ENCODE results near the gene CLCN5.
A peak's percentile ranks its signal among the peaks of the same experiment; 100 is the strongest.

CLCN5 gene

DNA sequence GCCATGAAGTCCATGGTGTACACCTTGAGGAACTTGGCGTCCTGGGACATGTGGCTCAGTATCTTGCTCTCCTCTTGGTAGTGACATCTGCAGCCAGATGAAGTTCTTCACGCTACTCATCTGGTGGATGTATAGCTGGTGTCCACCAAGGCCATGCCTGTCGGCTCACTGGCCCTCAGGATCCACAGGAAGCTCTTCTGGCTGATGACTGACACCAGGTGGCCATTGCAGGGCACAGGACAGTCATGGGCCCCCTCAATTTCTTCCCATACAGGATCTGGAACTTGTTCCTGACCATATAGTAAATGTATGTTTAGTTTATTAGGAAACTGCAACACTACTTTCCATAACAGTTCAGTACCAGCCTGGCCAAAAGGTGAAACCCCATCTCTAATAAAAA is 10.3 kb upstream of the CLCN5 start:
- H3K4me3 ChIP-seq (replicated peaks; ENCODE audit: low read depth, low read length): no peak overlapping the region
- DNase-seq (ENCODE audit: low read depth): no peak
- TF ChIP-seq, protein P1, sequence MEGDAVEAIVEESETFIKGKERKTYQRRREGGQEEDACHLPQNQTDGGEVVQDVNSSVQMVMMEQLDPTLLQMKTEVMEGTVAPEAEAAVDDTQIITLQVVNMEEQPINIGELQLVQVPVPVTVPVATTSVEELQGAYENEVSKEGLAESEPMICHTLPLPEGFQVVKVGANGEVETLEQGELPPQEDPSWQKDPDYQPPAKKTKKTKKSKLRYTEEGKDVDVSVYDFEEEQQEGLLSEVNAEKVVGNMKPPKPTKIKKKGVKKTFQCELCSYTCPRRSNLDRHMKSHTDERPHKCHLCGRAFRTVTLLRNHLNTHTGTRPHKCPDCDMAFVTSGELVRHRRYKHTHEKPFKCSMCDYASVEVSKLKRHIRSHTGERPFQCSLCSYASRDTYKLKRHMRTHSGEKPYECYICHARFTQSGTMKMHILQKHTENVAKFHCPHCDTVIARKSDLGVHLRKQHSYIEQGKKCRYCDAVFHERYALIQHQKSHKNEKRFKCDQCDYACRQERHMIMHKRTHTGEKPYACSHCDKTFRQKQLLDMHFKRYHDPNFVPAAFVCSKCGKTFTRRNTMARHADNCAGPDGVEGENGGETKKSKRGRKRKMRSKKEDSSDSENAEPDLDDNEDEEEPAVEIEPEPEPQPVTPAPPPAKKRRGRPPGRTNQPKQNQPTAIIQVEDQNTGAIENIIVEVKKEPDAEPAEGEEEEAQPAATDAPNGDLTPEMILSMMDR (IDR thresholded peaks at IDR 0.05; ENCODE audit: low read length, missing control alignments): no peak

DNA sequence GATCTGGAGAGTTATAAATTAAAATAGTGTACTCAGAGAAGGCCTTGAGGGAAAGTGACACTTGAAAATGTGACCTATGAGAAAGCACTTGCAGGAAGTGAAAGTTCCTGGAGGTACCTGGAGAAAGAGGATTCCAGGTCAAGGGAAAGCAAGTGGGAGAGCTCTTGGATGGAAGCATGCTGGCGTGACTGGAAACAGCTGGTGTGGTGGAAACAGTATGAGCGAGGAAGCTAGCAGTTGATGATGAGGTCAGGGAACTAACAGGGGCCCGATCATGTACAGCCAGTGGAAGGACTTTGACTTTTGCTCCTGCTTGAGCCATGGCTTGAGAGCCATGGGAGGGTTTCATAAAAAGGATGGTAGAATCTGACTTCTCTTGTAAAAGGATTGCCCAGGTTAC is 9.5 kb upstream of the CLCN5 start:
- DNase-seq (ENCODE audit: low read depth): no peak
- TF ChIP-seq, protein P1 (IDR thresholded peaks at IDR 0.05; ENCODE audit: low read length, missing control alignments): no peak
- no peak overlapping the region for H3K4me3 ChIP-seq (replicated peaks; ENCODE audit: low read depth, low read length)

DNA sequence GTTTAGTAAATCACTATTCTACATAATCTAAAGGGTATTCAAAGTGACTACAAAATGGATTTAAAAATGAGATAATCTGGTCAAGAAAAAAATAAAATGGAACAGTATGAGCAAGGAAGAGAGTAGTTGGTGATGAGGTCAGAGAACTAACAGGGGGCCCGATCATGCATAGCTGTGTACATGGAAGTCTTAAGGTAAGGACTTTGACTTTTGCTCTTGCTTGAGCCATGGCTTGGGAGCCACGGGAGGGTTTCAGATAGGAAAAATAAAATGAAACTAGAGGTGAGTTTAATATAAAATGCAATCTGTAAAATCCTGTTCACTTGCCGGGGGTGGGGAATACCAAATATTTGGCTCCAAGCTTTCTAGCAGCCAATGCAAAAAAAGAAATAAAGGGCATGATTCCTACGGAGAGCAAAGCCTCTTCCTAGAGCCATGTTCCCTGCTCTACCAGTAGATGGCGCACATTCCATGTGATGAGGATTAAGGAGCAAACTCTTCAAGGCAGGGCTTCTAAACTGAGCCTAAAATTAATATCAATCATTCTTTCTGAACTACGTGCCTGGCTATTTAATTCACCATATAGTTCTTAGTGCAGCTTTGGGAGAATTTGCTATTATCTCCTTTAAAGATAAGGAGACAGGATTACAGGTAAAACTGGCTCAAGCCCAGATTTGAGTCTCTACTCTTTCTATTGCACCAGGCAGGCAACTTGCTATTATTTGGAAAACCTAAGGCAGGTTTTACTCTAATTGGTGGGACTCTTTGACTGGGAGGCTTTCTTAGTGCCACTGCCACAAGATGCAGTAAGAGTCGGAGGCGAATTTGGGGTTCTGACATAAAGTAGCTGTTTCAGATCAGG is 6.8 kb upstream of the CLCN5 start:
- H3K4me3 ChIP-seq (replicated peaks; ENCODE audit: low read depth, low read length): no peak overlapping the region
- TF ChIP-seq, protein P1 (IDR thresholded peaks at IDR 0.05; ENCODE audit: low read length, missing control alignments): peak; percentile 82
- peak; percentile 73 for DNase-seq (ENCODE audit: low read depth)

DNA sequence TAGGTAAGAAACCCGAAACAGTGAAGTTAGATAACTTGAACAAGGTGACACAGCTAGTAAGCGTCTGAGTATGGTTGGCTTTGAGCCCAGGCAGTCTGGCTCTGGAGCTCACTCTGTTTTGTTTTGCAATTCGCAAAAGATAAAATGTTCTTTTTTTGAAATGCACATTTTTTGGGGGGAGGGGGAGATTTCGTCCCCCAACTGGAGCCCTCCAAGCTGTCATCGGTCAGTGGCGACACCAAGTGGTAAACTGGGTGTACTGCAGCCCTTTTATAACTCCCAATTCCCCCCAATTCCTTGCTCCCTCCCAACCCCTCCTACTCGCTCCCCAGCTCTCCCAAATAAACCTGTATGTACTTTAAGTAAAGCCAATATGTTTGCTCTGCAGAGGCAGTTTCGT is 2.8 kb upstream of the CLCN5 start:
- peak; percentile 89 for DNase-seq (ENCODE audit: low read depth)
- TF ChIP-seq, protein P1 (IDR thresholded peaks at IDR 0.05; ENCODE audit: low read length, missing control alignments): peak; percentile 74
- H3K4me3 ChIP-seq (replicated peaks; ENCODE audit: low read depth, low read length): no peak overlapping the region

DNA sequence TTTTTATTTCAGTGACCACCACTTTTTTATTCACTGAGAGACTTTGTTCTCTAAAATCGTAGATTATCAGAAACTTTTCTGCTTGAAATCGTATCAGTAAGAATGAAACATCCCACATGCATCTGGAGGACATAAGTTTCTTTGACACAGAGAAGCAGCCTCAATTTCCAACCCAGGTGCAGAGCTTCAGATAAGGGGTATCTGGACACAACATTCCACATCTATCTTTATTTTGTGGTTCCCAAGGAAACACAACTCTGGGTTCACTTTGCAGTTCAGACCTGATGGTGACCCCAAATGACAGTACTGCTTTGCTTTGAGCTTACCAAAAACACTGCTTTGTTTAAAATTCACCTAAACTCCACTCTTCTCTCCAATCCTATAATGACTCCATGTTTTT is 1.3 kb upstream of the CLCN5 start:
- TF ChIP-seq, protein P1 (IDR thresholded peaks at IDR 0.05; ENCODE audit: low read length, missing control alignments): no peak
- no peak overlapping the region for H3K4me3 ChIP-seq (replicated peaks; ENCODE audit: low read depth, low read length)
- no peak for DNase-seq (ENCODE audit: low read depth)

DNA sequence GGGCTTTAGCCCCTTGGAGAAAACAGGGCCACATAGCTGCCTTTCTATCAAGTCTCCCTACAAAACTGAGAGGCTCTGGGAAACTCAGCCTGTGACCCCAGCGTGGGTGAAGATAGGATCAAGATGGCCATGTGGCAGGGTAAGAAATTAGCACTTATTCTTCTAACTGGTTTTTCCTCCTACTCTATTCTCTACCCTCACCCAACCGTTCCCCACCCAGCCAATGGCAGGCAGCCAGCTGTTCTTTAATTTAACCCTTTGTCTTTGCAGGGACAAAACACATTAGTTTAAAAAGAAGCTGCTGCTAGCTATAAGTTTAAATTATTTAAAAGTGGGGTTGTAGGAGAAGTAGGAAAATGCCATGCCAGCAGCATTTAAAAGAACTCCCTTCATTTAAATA is 2.8 kb downstream of the CLCN5 start:
- H3K4me3 ChIP-seq (replicated peaks; ENCODE audit: low read depth, low read length): no peak overlapping the region
- TF ChIP-seq, protein P1 (IDR thresholded peaks at IDR 0.05; ENCODE audit: low read length, missing control alignments): no peak
- no peak for DNase-seq (ENCODE audit: low read depth)

DNA sequence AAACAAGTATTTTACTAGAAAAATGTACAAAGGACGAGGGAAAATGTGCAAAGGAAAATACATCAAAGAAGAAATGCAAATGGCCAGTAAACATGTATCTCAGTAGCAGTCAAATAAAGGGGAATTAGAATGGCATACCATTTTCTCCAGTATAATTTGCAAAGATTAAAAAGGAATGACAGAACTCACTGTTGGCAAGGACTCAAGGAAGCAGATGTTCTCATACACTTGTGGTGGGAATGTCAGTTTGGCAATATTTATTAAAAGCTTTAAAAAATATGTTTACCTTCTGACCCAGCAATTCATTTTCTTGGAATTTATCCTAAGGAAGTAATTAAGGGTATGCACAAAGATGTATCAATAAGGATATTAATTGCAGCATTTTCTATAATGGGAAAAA is 7.6 kb downstream of the CLCN5 start:
- TF ChIP-seq, protein P1 (IDR thresholded peaks at IDR 0.05; ENCODE audit: low read length, missing control alignments): no peak
- peak; percentile 52 for DNase-seq (ENCODE audit: low read depth)
- no peak overlapping the region for H3K4me3 ChIP-seq (replicated peaks; ENCODE audit: low read depth, low read length)
